Right atrium auricular region (tissue), 2 donors: ENCODE results near the gene CCDC181. TPM values are rescaled to one million over a fixed set of nuclear protein-coding genes. Genes with fewer than 3 reads are reported as not detected.

ENCODE experiments used
- DNase-seq: peaks from one replicate; pipeline ENCODE4 v3.0.0-alpha.2; 2019; ENCODE audit warnings: low spot score
- H3K27ac ChIP-seq, 2 donors: fragments of 200-600 bp; sonication (generic); 1 replicate in 1 of 2; 2 replicates in 1 of 2; pipeline ENCODE4 v1.5.1; 2016 to 2019
- H3K27me3 ChIP-seq, 2 donors: fragments of 200-600 bp; sonication (generic); one replicate each; pipeline versions ENCODE4 v1.5.1 to v1.6.0; 2017 to 2019
- H3K36me3 ChIP-seq: fragments of 200-600 bp; sonication (generic); one replicate; pipeline ENCODE4 v1.5.1; 2016
- H3K4me1 ChIP-seq, 2 donors: fragments of 200-600 bp; sonication (generic); one replicate each; pipeline versions ENCODE4 v1.5.1 to v1.6.0; 2017 to 2019
- H3K4me3 ChIP-seq, 2 donors: fragments of 200-600 bp; sonication (generic); 1 replicate in 1 of 2; 2 replicates in 1 of 2; pipeline ENCODE4 v1.5.1; 2017 to 2019; ENCODE audit warnings: mild to moderate bottlenecking in 1 of 2, moderate library complexity in 1 of 2
- H3K9me3 ChIP-seq, 2 donors: fragments of 200-600 bp; sonication (generic); one replicate each; pipeline ENCODE4 v1.5.1; 2019
- CTCF ChIP-seq, 2 donors: fragments of 200-600 bp; sonication (generic); IDR thresholded peaks; one replicate each; pipeline ENCODE4 v1.5.1; 2019; ENCODE audit warnings: antibody characterized with exemption in 2 of 2
- total RNA-seq, 2 donors: library from RNA; depleted of rRNA; stranded (reverse); fragments of >200 nt; gene quantifications; one replicate each; pipeline ENCODE4 v1.1.0, GENCODE V29; 2016

The CCDC181 gene
- total RNA-seq, 2 donors from 2014 or later = 0.37 to 1.9 TPM

DNA sequence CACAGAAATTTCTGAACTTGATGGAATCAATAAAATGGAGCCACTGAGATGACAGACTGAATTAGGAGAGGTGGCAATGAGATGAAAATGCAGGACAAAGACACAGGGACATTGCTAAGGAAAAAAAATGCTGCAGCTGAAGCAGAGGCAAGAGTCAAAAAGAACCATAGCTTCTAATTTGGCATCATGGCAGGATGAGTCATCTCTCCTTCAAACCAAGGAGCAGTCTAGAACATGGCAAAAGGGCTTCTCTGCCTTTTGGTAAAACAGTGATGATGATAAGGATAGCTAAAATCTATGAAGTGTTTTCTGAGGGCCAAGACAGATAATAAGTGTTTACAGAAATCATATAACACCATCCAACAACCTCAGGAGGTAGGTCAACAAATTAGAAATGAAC lies 41.7 kb upstream of the CCDC181 start:
- Histone ChIP-seq H3K27ac (no peak overlapping the region), H3K9me3 (no peaks in the 10 kb centered on the region), H3K36me3 (peaks cover 33% of the 10 kb centered on the region), H3K4me1 (no peaks in the 10 kb centered on the region), H3K4me3 (no peak overlapping the region), H3K27me3 (no peaks in the 10 kb centered on the region)
- TF ChIP-seq CTCF (IDR thresholded peaks at IDR 0.05) = no peak
- DNase-seq = no peak

GRCh38 chr1:169466259-169467230 lies 39.3 kb upstream of the CCDC181 start:
- Histone ChIP-seq H3K4me1 (no peaks in the 10 kb centered on the region), H3K27ac (no peak overlapping the region), H3K36me3 (peaks cover 33% of the 10 kb centered on the region), H3K27me3 (no peaks in the 10 kb centered on the region), H3K4me3 (no peak overlapping the region), H3K9me3 (no peaks in the 10 kb centered on the region)
- DNase-seq = no peak
- TF ChIP-seq CTCF (IDR thresholded peaks at IDR 0.05) = peak in 1 of 2 donors; percentile 48

DNA sequence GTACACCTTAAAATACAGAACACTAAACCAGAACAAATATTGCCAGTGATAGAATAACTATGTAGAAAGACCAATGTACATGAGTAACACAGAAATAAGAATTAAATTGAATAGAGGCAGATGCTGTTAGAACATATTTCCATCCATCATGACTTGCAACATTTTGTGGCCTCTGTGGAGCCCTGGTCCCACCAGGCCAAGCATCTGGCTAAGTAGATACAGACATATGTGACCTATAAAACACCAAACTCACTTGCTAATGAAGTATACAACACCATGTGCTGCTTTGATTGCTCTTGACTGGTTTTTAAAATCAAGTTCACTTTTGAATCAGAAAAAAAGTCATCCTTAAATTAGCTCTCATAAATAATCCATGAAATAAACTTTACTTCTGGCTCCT lies 38.0 kb upstream of the CCDC181 start:
- Histone ChIP-seq H3K4me1 (no peaks in the 10 kb centered on the region), H3K36me3 (peaks cover 33% of the 10 kb centered on the region), H3K9me3 (no peaks in the 10 kb centered on the region), H3K27ac (no peak overlapping the region), H3K27me3 (no peaks in the 10 kb centered on the region), H3K4me3 (no peak overlapping the region)
- no peak for TF ChIP-seq CTCF (IDR thresholded peaks at IDR 0.05)
- DNase-seq = no peak

DNA sequence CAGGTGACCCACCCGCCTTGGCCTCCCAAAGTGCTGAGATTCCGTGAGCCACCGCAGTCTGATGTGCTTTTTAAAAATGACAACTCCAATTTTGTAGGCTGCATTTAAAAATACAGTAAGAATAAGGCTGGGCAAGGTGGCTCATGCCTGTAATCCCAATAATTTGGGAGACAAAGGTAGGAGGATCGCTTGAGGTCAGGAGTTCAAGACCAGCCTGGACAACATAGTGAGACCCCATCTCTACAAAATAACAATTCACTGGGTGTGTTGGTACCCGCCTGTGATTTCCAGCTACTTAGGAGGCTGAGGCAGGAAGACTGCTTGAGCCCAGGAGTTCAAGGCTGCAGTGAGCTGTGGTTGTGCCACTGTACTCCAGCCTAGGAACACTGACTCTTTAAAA lies 35.1 kb upstream of the CCDC181 start:
- Histone ChIP-seq H3K9me3 (peaks cover 0 to 9% of the 10 kb centered on the region in 2 donors), H3K27me3 (no peaks in the 10 kb centered on the region), H3K4me1 (no peaks in the 10 kb centered on the region), H3K36me3 (peaks cover 26% of the 10 kb centered on the region), H3K4me3 (no peak overlapping the region), H3K27ac (no peak overlapping the region)
- TF ChIP-seq CTCF (IDR thresholded peaks at IDR 0.05) = no peak
- DNase-seq = no peak

- H3K27me3 ChIP-seq = no peaks in the 10 kb centered on the region
- H3K4me3 ChIP-seq = no peak overlapping the region
- no peaks in the 10 kb centered on the region for H3K4me1 ChIP-seq
- no peak overlapping the region for H3K27ac ChIP-seq
- no peak for DNase-seq
- peaks cover 0 to 18% of the 10 kb centered on the region in 2 donors for H3K9me3 ChIP-seq
- TF ChIP-seq CTCF (IDR thresholded peaks at IDR 0.05) = no peak
- peaks cover 17% of the 10 kb centered on the region for H3K36me3 ChIP-seq
Observed at GRCh38 chr1:169461390-169462000, 34.2 kb upstream of the CCDC181 start.
